CD4-positive, alpha-beta memory T cell (primary cell): ENCODE measurements around the gene PPT2. TPM values are rescaled to one million over a fixed set of nuclear protein-coding genes. Genes with fewer than 3 reads are reported as not detected.
A peak's percentile ranks its signal among the peaks of the same experiment; 100 is the strongest.

Experiments
- CTCF ChIA-PET: fragments of 350-600 bp; sonication (Branson Sonifier 250); formaldehyde crosslinking; loops from one replicate; lab custom pipeline; 2021; ENCODE audit warnings: inconsistent platforms; ENCODE audit not compliant: partially characterized antibody; lab: Charles Lee
- POLR2A ChIA-PET: fragments of 350-600 bp; sonication (Branson Sonifier 250); formaldehyde crosslinking; loops from one replicate; lab custom pipeline; 2021; ENCODE audit not compliant: partially characterized antibody; lab: Charles Lee
- DNase-seq, 5 donors: peaks; one replicate each; pipeline versions ENCODE4 v3.0.0 to v3.0.0-alpha.2; 2020 to 2022; ENCODE audit warnings: mixed read lengths in 1 of 5
- H3K27ac ChIP-seq: one replicate; pipeline ENCODE4 v1.7.0; 2013; ENCODE audit warnings: low read depth, low read length
- H3K27me3 ChIP-seq: 2 replicates; pipeline ENCODE4 v1.7.0; 2013; ENCODE audit warnings: mild to moderate bottlenecking, low read length, moderate library complexity; ENCODE audit not compliant: insufficient read depth
- H3K36me3 ChIP-seq: 2 replicates; pipeline ENCODE4 v1.7.0; 2013; ENCODE audit warnings: mild to moderate bottlenecking, low read length, moderate library complexity; ENCODE audit not compliant: insufficient read depth
- H3K4me1 ChIP-seq: 2 replicates; pipeline ENCODE4 v1.7.0; 2013; ENCODE audit warnings: mild to moderate bottlenecking, low read length, moderate library complexity; ENCODE audit not compliant: insufficient read depth
- H3K4me3 ChIP-seq, 2 donors: one replicate each; pipeline ENCODE4 v1.7.0; 2013; ENCODE audit warnings: low read length in 2 of 2, mild to moderate bottlenecking in 1 of 2
- H3K9me3 ChIP-seq, 2 donors: one replicate each; pipeline ENCODE4 v1.7.0; 2013; ENCODE audit warnings: low read length in 2 of 2, control low read depth in 1 of 2; ENCODE audit not compliant: control insufficient read depth in 1 of 2
- H3K27ac Mint-ChIP-seq, 7 donors: one replicate each; pipeline ENCODE4 v1.8.0; 2020 to 2021; ENCODE audit warnings: mixed read lengths in 7 of 7, mild to moderate bottlenecking in 6 of 7, inconsistent platforms in 3 of 7, moderate library complexity in 3 of 7
- H3K27me3 Mint-ChIP-seq, 2 donors: one replicate each; pipeline ENCODE4 v1.8.0; 2020 to 2021; ENCODE audit warnings: mixed read lengths in 2 of 2
- H3K36me3 Mint-ChIP-seq, 2 donors: one replicate each; pipeline ENCODE4 v1.8.0; 2020 to 2021; ENCODE audit warnings: mixed read lengths in 2 of 2, inconsistent platforms in 1 of 2, mild to moderate bottlenecking in 1 of 2
- H3K4me1 Mint-ChIP-seq, 4 donors: one replicate each; pipeline ENCODE4 v1.8.0; 2020 to 2021; ENCODE audit warnings: mixed read lengths in 4 of 4, mild to moderate bottlenecking in 1 of 4
- H3K4me3 Mint-ChIP-seq, 8 donors: one replicate each; pipeline ENCODE4 v1.8.0; 2020 to 2021; ENCODE audit warnings: mixed read lengths in 8 of 8, mild to moderate bottlenecking in 7 of 8, moderate library complexity in 6 of 8, inconsistent platforms in 3 of 8
- H3K9me3 Mint-ChIP-seq, 8 donors: one replicate each; pipeline ENCODE4 v1.8.0; 2020 to 2021; ENCODE audit warnings: mixed read lengths in 8 of 8, mild to moderate bottlenecking in 5 of 8, inconsistent platforms in 3 of 8, moderate library complexity in 1 of 8
- intact Hi-C: fragments of 100-400 bp; cut with micrococcal nuclease; formaldehyde crosslinking; loops from one replicate; pipeline ENCODE4 v1.15.1; 2023
- polyA plus RNA-seq, 2 donors: library from polyadenylated mRNA; unstranded; fragments of 300-500 nt; fragmentation: Illumina TruSeq; gene quantifications; one replicate each; pipeline ENCODE4 v1.2.3, GENCODE V29; 2021
- total RNA-seq, 2 experiments: library from RNA; stranded (reverse); gene quantifications; one replicate each; pipeline ENCODE4 v1.2.3, GENCODE V29; 2021

Gene PPT2
- total and polyA plus RNA-seq, 4 experiments from 2014 or later: 3.8 to 15.4 (median 8.2) TPM

DNA sequence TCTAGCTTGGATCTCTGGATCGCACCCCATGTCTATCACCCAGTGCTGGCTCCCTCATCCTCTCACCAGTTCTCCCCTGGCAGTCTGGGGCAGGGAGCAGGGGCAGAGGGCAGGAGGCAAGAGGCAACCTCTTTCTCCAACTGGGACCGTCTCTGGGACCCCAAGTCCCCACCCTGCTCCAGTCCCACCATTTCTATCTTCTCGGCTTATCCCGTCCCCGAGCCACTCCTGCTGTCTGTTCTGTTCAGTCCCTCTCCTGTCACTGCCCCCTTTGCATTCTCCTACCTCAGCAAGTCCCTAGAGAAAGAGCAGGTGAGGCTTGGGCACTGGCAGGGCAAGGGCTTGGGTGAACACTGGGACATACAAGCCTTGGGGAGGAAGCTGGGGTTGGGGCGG lies 44.2 kb upstream of the PPT2 start:
- intact Hi-C loops: no loop called here
- no peaks in the 10 kb centered on the region for H3K9me3 ChIP-seq
- no peak overlapping the region for H3K4me3 ChIP-seq
- H3K27me3 Mint-ChIP-seq: peaks cover 6 to 18% of the 10 kb centered on the region in 2 donors
- no peaks in the 10 kb centered on the region for H3K27me3 ChIP-seq
- peaks cover 0 to 12% of the 10 kb centered on the region in 2 donors for H3K36me3 Mint-ChIP-seq
- no peaks in the 10 kb centered on the region for H3K36me3 ChIP-seq
- no peaks in the 10 kb centered on the region for H3K9me3 Mint-ChIP-seq
- H3K4me1 Mint-ChIP-seq: peaks cover 13 to 27% (median 20%) of the 10 kb centered on the region in 4 donors
- peaks cover 15% of the 10 kb centered on the region for H3K4me1 ChIP-seq
- no peak overlapping the region for H3K4me3 Mint-ChIP-seq
- H3K27ac ChIP-seq: no peak overlapping the region
- no peak for DNase-seq
- H3K27ac Mint-ChIP-seq: peak overlapping the region in 1 of 7 donors; percentile 49
- POLR2A ChIA-PET: interaction anchor here (1.4 to 2.8 kb wide), 2 partner anchors 18 to 66 kb away, joined by 3 to 11 read pairs; partner anchors contain the start of gene ATF6B
- CTCF ChIA-PET: interaction anchor here (2.0 kb wide), 1 partner anchor 8 kb away, joined by 7 read pairs; no protein-coding TSS in a partner anchor

DNA sequence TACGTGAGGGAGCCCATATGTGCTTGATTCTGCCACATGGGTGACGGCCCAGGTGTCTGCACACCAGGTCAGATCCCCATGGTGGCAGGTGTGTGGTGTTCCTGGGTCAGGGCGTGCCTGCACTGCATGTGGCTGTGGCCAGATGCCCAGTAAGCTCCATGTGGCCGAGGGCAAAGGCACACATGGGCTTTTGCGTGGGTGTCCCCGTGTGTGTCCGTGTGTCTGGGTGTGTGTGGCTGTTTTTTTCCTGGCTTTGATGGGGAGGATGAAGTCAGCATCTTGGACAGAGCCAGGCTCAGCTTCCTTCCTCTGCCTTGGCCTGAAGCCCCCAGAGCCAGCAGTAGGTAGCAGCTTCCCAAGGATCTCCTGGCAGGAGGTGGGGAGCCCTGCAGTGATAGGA lies 43.3 kb upstream of the PPT2 start:
- H3K4me3 Mint-ChIP-seq: no peak overlapping the region
- Histone ChIP-seq H3K4me1 (peaks cover 15% of the 10 kb centered on the region), H3K36me3 (peaks cover 2% of the 10 kb centered on the region), H3K4me3 (no peak overlapping the region), H3K27me3 (no peaks in the 10 kb centered on the region), H3K9me3 (no peaks in the 10 kb centered on the region), H3K27ac (no peak overlapping the region)
- peaks cover 6 to 14% of the 10 kb centered on the region in 2 donors for H3K27me3 Mint-ChIP-seq
- POLR2A ChIA-PET: interaction anchor here (1.4 to 2.8 kb wide), 2 partner anchors 17 to 66 kb away, joined by 3 to 11 read pairs; partner anchors contain the start of gene ATF6B
- DNase-seq: no peak
- H3K36me3 Mint-ChIP-seq: peaks cover 0 to 19% of the 10 kb centered on the region in 2 donors
- peaks cover 13 to 27% (median 20%) of the 10 kb centered on the region in 4 donors for H3K4me1 Mint-ChIP-seq
- peak overlapping the region in 2 of 7 donors; percentile 32 to 42 for H3K27ac Mint-ChIP-seq
- CTCF ChIA-PET: interaction anchor here (2.0 kb wide), 1 partner anchor 8 kb away, joined by 7 read pairs; no protein-coding TSS in a partner anchor
- intact Hi-C loops: no loop called here
- no peaks in the 10 kb centered on the region for H3K9me3 Mint-ChIP-seq

DNA sequence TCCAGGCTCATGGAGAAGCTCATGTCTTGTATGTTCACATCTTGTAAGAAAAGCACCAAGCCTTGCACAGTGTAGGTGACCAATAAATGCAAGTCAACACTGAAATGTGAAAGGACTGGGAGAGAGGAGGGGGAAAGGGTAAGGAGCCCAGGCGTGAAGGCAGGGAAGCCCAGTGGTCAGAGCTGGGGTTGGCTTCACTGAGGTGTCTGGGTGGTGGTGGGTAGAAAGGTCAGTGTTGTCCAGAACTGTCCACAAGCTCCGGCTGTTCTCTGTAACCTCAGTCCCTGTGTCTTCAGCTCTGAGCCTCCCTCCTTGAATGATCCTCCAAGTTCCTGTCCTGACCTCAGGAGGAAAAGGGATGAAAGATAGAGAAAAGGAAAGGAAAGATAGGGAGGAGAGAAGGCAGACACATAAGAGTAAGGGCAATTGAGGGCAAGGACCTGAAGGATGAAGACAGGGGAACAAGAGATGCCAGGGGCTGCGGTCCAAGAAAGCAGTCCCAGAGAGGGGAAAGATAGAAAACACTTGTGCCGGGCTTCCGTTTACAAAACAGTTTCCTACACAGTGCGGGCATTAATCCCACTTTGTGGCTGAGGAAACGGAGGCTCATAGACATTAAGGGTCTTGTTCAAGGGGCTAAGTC lies 42.4 kb upstream of the PPT2 start:
- peaks cover 13 to 27% (median 20%) of the 10 kb centered on the region in 4 donors for H3K4me1 Mint-ChIP-seq
- Histone ChIP-seq H3K27me3 (no peaks in the 10 kb centered on the region), H3K4me3 (no peak overlapping the region), H3K36me3 (peaks cover 11% of the 10 kb centered on the region), H3K9me3 (no peaks in the 10 kb centered on the region), H3K4me1 (peaks cover 15% of the 10 kb centered on the region), H3K27ac (no peak overlapping the region)
- ChIA-PET POLR2A (interaction anchor here (1.4 to 2.8 kb wide), 2 partner anchors 16 to 65 kb away, joined by 3 to 11 read pairs; partner anchors contain the start of gene ATF6B), CTCF (no interaction called here)
- no peak for DNase-seq
- H3K9me3 Mint-ChIP-seq: no peaks in the 10 kb centered on the region
- H3K4me3 Mint-ChIP-seq: no peak overlapping the region
- peaks cover 3 to 27% of the 10 kb centered on the region in 2 donors for H3K36me3 Mint-ChIP-seq
- peak overlapping the region; percentile 3 to 78 (median 57) for H3K27ac Mint-ChIP-seq
- intact Hi-C loops: no loop called here
- H3K27me3 Mint-ChIP-seq: peaks cover 6 to 12% of the 10 kb centered on the region in 2 donors

DNA sequence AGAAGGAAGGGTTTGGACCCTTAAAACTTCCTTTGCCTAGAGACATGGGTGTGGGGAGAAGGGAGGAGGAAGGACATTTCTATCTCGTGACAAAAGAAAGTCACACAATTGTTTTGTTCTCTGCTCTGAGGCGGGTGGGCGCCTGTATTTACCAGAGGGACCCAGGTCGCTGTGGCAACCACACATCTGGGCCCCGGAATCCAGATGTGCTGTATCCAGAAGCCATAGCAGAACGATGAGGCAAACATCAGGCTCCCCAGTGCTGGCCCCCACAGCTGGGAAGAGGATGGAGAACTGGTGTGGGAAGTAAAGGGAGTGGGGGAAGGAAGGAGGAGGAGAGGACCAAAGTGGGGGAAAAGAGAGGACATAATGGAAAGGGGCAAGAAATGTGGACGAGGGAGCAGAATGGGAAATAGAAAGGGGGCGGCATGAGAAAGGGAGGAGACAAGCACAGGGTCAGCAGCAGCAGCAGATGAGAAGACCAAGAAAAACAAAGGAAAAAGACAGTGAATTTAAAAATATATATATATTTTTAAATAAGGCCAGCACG lies 41.4 kb upstream of the PPT2 start:
- Mint-ChIP-seq H3K27ac (peak overlapping the region in 5 of 7 donors; percentile 5 to 69 (median 38)), H3K4me1 (peaks cover 13 to 25% (median 20%) of the 10 kb centered on the region in 4 donors), H3K4me3 (no peak overlapping the region), H3K27me3 (peaks cover 6 to 7% of the 10 kb centered on the region in 2 donors), H3K9me3 (no peaks in the 10 kb centered on the region), H3K36me3 (peaks cover 3 to 36% of the 10 kb centered on the region in 2 donors)
- Histone ChIP-seq H3K36me3 (peaks cover 21% of the 10 kb centered on the region), H3K27ac (no peak overlapping the region), H3K4me3 (no peak overlapping the region), H3K4me1 (peaks cover 15% of the 10 kb centered on the region), H3K9me3 (no peaks in the 10 kb centered on the region), H3K27me3 (no peaks in the 10 kb centered on the region)
- POLR2A ChIA-PET: no interaction called here
- intact Hi-C loops: no loop called here
- no peak for DNase-seq
- CTCF ChIA-PET: no interaction called here

DNA sequence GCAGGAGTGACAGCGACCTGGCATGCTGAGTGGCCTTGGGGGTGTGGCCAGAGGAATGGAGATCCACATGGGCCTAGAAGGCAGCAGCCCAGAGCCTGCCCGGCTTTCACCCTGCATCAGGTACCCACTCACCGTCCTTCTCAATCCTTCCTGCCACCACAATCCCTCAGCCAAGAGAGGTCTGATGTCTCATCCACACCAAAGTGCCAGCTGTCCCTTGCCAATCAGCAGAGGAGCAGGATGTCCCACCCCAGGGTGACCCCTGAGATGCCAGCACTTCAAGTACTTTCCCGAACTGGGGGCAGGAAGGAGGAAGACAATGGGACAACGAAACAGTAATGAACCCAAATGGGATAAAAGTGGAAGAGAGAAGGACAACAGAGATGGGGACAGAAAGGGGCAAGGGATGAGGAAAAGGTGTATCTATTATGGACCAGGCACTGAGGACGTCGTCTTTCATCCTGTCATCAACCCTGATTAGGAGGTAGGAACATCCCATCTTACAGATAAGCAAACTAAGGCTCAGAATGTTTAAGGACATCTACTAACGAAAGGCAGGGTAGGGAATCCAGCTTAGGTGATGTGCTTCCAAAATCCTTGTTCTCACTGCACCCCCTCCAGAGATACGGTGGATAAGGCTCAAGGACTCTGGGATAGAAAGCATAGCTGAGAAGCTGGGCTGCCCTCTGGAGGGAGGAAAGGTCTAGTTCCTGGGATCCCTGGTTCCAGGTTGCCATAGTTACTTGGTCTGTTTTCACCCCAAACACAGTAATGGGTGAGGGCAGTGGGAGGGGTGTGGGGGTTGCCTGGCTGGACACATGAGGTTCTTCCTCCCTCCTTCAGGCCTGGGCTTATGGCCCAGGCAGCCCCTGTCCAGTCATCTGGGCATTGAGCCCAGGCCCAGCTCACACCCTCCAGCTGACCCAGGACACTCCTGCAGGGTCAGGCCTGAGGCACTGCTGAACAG lies 40.3 kb upstream of the PPT2 start:
- intact Hi-C loops: no loop called here
- Mint-ChIP-seq H3K4me1 (peaks cover 11 to 16% (median 11%) of the 10 kb centered on the region in 4 donors), H3K27ac (peak overlapping the region in 6 of 7 donors; percentile 9 to 82 (median 42)), H3K36me3 (peaks cover 6 to 45% of the 10 kb centered on the region in 2 donors), H3K9me3 (no peaks in the 10 kb centered on the region), H3K4me3 (no peak overlapping the region), H3K27me3 (peaks cover 4% of the 10 kb centered on the region in 2 donors)
- peaks cover 6% of the 10 kb centered on the region for H3K4me1 ChIP-seq
- no peaks in the 10 kb centered on the region for H3K27me3 ChIP-seq
- ChIA-PET POLR2A (no interaction called here), CTCF (interaction anchor here (0.7 kb wide), 1 partner anchor 1378 kb away, joined by 5 read pairs; no protein-coding TSS in a partner anchor)
- peaks cover 33% of the 10 kb centered on the region for H3K36me3 ChIP-seq
- H3K27ac ChIP-seq: no peak overlapping the region
- H3K4me3 ChIP-seq: no peak overlapping the region
- H3K9me3 ChIP-seq: no peaks in the 10 kb centered on the region
- no peak for DNase-seq

DNA sequence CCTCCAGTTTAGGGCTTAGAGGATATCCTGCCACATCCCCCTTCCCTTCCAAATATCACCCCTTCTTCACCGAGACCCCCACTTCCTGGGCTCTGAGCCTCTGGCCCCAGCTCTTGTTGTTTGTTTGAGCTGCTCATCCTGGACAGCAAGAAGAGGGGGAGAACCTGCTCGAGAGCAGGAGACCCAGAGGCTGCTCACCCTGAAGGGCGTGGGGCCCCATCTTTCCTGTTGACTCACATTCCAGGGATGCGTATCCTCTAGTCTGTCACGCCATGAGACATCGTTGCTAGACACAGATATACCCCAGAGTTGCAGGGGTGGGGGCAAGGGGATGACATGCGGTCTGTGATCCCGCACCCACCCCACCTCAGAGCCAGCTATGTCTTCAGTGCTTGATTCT lies 39.1 kb upstream of the PPT2 start:
- ChIA-PET POLR2A (no interaction called here), CTCF (interaction anchor here (0.7 kb wide), 1 partner anchor 1379 kb away, joined by 5 read pairs; no protein-coding TSS in a partner anchor)
- no peak for DNase-seq
- peaks cover 17 to 56% of the 10 kb centered on the region in 2 donors for H3K36me3 Mint-ChIP-seq
- H3K4me3 ChIP-seq: no peak overlapping the region
- peak overlapping the region in 4 of 7 donors; percentile 41 to 64 (median 44) for H3K27ac Mint-ChIP-seq
- no peaks in the 10 kb centered on the region for H3K27me3 Mint-ChIP-seq
- H3K9me3 Mint-ChIP-seq: no peaks in the 10 kb centered on the region
- peaks cover 42% of the 10 kb centered on the region for H3K36me3 ChIP-seq
- no peaks in the 10 kb centered on the region for H3K27me3 ChIP-seq
- intact Hi-C loops: no loop called here
- H3K4me1 Mint-ChIP-seq: peaks cover 6 to 16% (median 10%) of the 10 kb centered on the region in 4 donors
- H3K27ac ChIP-seq: no peak overlapping the region
- H3K4me3 Mint-ChIP-seq: no peak overlapping the region
- no peaks in the 10 kb centered on the region for H3K9me3 ChIP-seq
- H3K4me1 ChIP-seq: peaks cover 8% of the 10 kb centered on the region
